OCI-LY7 (cell line): ENCODE results near the gene DCP2. TPM values are rescaled to one million over a fixed set of nuclear protein-coding genes. Genes with fewer than 3 reads are reported as not detected.

Experiments used
- BruUV-seq: library from RNA; stranded (reverse); fragments of 400-500 nt; replicated peaks from 2 replicates; lab custom pipeline; 2021; lab: Mats Ljungman, UMichigan
- CTCF ChIA-PET: fragments of 300-600 bp; sonication (Branson Sonifier 250); formaldehyde crosslinking; loops from one replicate; lab custom pipeline; 2022; ENCODE audit warnings: antibody characterized with exemption; ENCODE audit not compliant: unreplicated experiment; lab: Charles Lee
- POLR2A ChIA-PET: fragments of 300-600 bp; sonication (Branson Sonifier 250); formaldehyde crosslinking; loops from one replicate; lab custom pipeline; 2022; ENCODE audit warnings: antibody characterized with exemption; lab: Charles Lee
- DNase-seq: peaks from one replicate; pipeline ENCODE4 v3.0.0-alpha.2; 2015; ENCODE audit warnings: low spot score
- H2AFZ ChIP-seq: fragments of 200-600 bp; sonication (generic), shearing (Covaris generic); 2 replicates; pipeline ENCODE4 v1.6.1; 2014; ENCODE audit warnings: mild to moderate bottlenecking, antibody characterized with exemption, low read length, moderate library complexity
- H3K27ac ChIP-seq: fragments of 200-600 bp; sonication (generic); 2 replicates; pipeline ENCODE4 v1.5.1; 2014; ENCODE audit warnings: mixed run types, low read depth, mild to moderate bottlenecking, moderate library complexity, low read length, inconsistent platforms; ENCODE audit not compliant: poor library complexity, severe bottlenecking
- H3K36me3 ChIP-seq: fragments of 200-600 bp; sonication (generic); 2 replicates; pipeline ENCODE4 v1.6.1; 2014; ENCODE audit warnings: mild to moderate bottlenecking, antibody characterized with exemption, low read length, moderate library complexity, mixed read lengths; ENCODE audit not compliant: insufficient read depth
- H3K4me1 ChIP-seq: fragments of 200-600 bp; sonication (generic); 2 replicates; pipeline ENCODE4 v1.5.1; 2014; ENCODE audit warnings: mild to moderate bottlenecking, low read length; ENCODE audit not compliant: insufficient read depth, poor library complexity, severe bottlenecking
- H3K4me2 ChIP-seq: fragments of 200-600 bp; sonication (generic); 2 replicates; pipeline ENCODE4 v1.6.1; 2014; ENCODE audit warnings: mild to moderate bottlenecking, low read length
- H3K4me3 ChIP-seq: fragments of 200-600 bp; sonication (generic); 2 replicates; pipeline ENCODE4 v1.5.1; 2014; ENCODE audit warnings: mild to moderate bottlenecking, low read depth, low read length; ENCODE audit not compliant: poor library complexity, severe bottlenecking
- H3K79me2 ChIP-seq: fragments of 200-600 bp; sonication (generic); 2 replicates; pipeline ENCODE4 v1.6.1; 2016; ENCODE audit warnings: low read depth, mild to moderate bottlenecking, low read length, moderate library complexity, mixed read lengths; ENCODE audit not compliant: insufficient read depth
- H3K9me2 ChIP-seq: fragments of 200-600 bp; sonication (generic); 2 replicates; pipeline ENCODE4 v1.6.1; 2016; ENCODE audit warnings: mild to moderate bottlenecking, low read length, mixed read lengths; ENCODE audit not compliant: insufficient read depth
- H3K9me3 ChIP-seq: fragments of 200-600 bp; sonication (generic); 2 replicates; pipeline ENCODE4 v1.6.1; 2014; ENCODE audit warnings: mild to moderate bottlenecking, mixed run types, low read length, mixed read lengths
- H4K20me1 ChIP-seq: fragments of 200-600 bp; sonication (generic); 2 replicates; pipeline ENCODE4 v1.6.1; 2014; ENCODE audit warnings: mild to moderate bottlenecking, antibody characterized with exemption, low read length, moderate library complexity, mixed read lengths; ENCODE audit not compliant: insufficient read depth
- EZH2phosphoT487 ChIP-seq: fragments of 200-600 bp; sonication (generic); IDR thresholded peaks from 2 replicates; pipeline ENCODE4 v1.6.1; 2018; ENCODE audit warnings: low read depth, borderline replicate concordance, mild to moderate bottlenecking, mixed run types, antibody characterized with exemption, low read length, moderate library complexity, mixed read lengths
- intact Hi-C: fragments of 100-400 bp; cut with micrococcal nuclease; formaldehyde crosslinking; loops from one replicate; pipeline ENCODE4 v1.10.0; 2022; ENCODE audit not compliant: unreplicated experiment
- total RNA-seq, 2 experiments: library from RNA; depleted of rRNA in 1 of 2; stranded (reverse); fragments of >200 nt in 1 of 2; shearing (Covaris generic) in 1 of 2; gene quantifications; 2 replicates each; pipeline ENCODE4 v1.2.3, GENCODE V29; 2014 to 2022
- TF ChIP-seq, protein P1 (sequence below): fragments of 200-600 bp; sonication (generic); conservative IDR thresholded peaks from 2 replicates; pipeline ENCODE4 v1.5.1; 2014; ENCODE audit warnings: mild to moderate bottlenecking, antibody characterized with exemption, low read length, moderate library complexity, mixed read lengths

DCP2 gene
- total RNA-seq, 2 experiments from 2014 or later, result 81.3 to 139 TPM

DNA sequence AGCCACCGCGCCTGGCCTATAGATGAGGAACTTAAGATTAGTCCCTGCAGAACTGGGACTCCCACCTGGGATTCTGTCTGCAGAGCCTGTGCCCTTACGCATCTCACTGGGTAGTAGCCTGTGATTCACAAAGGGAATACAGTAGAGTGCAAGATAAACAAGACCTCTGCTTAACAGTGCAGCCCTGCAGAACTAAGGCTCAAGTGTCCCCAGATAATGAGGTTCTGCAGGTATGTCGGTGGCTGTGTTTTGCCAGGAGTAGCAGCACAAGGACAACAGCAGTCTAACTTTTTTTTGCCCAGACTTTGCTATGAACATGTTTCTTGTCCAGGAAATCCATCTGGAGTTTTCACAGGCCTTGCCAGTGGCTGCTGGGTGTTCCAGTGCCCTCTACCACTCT is 59.7 kb downstream of the DCP2 start:
- intact Hi-C loops, result no loop called here
- H3K4me1 ChIP-seq, result no peaks in the 10 kb centered on the region
- H3K79me2 ChIP-seq, result no peaks in the 10 kb centered on the region
- no peak overlapping the region for H3K4me2 ChIP-seq
- H3K9me3 ChIP-seq, result no peaks in the 10 kb centered on the region
- no peaks in the 10 kb centered on the region for H3K9me2 ChIP-seq
- no TSS peak for BruUV-seq
- no peak overlapping the region for H3K27ac ChIP-seq
- POLR2A ChIA-PET, result interaction anchor here (0.6 to 0.7 kb wide), 2 partner anchors 363 to 551 kb away, joined by 3 to 7 read pairs; no protein-coding TSS in a partner anchor
- H2AFZ ChIP-seq, result no peak overlapping the region
- CTCF ChIA-PET, result no interaction called here
- H4K20me1 ChIP-seq, result no peaks in the 10 kb centered on the region
- TF ChIP-seq, protein P1, sequence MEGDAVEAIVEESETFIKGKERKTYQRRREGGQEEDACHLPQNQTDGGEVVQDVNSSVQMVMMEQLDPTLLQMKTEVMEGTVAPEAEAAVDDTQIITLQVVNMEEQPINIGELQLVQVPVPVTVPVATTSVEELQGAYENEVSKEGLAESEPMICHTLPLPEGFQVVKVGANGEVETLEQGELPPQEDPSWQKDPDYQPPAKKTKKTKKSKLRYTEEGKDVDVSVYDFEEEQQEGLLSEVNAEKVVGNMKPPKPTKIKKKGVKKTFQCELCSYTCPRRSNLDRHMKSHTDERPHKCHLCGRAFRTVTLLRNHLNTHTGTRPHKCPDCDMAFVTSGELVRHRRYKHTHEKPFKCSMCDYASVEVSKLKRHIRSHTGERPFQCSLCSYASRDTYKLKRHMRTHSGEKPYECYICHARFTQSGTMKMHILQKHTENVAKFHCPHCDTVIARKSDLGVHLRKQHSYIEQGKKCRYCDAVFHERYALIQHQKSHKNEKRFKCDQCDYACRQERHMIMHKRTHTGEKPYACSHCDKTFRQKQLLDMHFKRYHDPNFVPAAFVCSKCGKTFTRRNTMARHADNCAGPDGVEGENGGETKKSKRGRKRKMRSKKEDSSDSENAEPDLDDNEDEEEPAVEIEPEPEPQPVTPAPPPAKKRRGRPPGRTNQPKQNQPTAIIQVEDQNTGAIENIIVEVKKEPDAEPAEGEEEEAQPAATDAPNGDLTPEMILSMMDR, result no peak
- TF ChIP-seq EZH2phosphoT487, result no peak
- no peak overlapping the region for H3K4me3 ChIP-seq
- H3K36me3 ChIP-seq, result no peaks in the 10 kb centered on the region
- no peak for DNase-seq

DNA sequence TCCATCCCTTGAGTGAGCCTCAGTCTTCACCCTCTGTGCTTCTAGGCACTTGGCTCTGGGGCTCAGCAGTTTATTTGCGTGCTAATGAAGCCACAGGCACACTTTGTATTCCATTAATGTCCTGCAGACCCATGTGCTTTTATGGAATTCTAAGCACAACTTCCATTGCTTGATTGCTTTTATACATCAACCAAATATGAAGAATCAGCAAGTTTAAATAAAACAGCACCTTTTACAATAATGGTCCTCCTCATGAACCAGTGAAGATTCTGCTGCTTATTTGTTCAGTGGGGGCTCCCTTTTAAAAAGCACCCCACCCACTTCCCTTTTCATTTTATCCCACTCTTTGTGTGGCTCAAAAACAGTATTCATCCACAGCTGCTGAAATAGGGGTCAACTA is 60.2 kb downstream of the DCP2 start:
- CTCF ChIA-PET, result no interaction called here
- H4K20me1 ChIP-seq, result no peaks in the 10 kb centered on the region
- TF ChIP-seq EZH2phosphoT487, result no peak
- TF ChIP-seq, protein P1, result no peak
- intact Hi-C loops, result no loop called here
- H3K27ac ChIP-seq, result no peak overlapping the region
- BruUV-seq, result no TSS peak
- H2AFZ ChIP-seq, result no peak overlapping the region
- no peaks in the 10 kb centered on the region for H3K9me2 ChIP-seq
- no peaks in the 10 kb centered on the region for H3K9me3 ChIP-seq
- no peaks in the 10 kb centered on the region for H3K4me1 ChIP-seq
- H3K4me3 ChIP-seq, result no peak overlapping the region
- DNase-seq, result no peak
- POLR2A ChIA-PET, result no interaction called here
- no peaks in the 10 kb centered on the region for H3K36me3 ChIP-seq
- no peak overlapping the region for H3K4me2 ChIP-seq
- no peaks in the 10 kb centered on the region for H3K79me2 ChIP-seq

- no peak for TF ChIP-seq EZH2phosphoT487
- TF ChIP-seq, protein P1, result no peak
- H3K9me3 ChIP-seq, result no peaks in the 10 kb centered on the region
- no peak overlapping the region for H3K27ac ChIP-seq
- no peaks in the 10 kb centered on the region for H3K9me2 ChIP-seq
- H3K4me2 ChIP-seq, result no peak overlapping the region
- H3K36me3 ChIP-seq, result no peaks in the 10 kb centered on the region
- H3K4me1 ChIP-seq, result no peaks in the 10 kb centered on the region
- H2AFZ ChIP-seq, result no peak overlapping the region
- DNase-seq, result no peak
- POLR2A ChIA-PET, result no interaction called here
- BruUV-seq, result no TSS peak
- intact Hi-C loops, result no loop called here
- no peak overlapping the region for H3K4me3 ChIP-seq
- no peaks in the 10 kb centered on the region for H4K20me1 ChIP-seq
- H3K79me2 ChIP-seq, result no peaks in the 10 kb centered on the region
- CTCF ChIA-PET, result no interaction called here
Measured at GRCh38 chr5:113038136-113038535, 61.5 kb downstream of the DCP2 start.
